Activated effector memory CD4-positive, alpha-beta T cell treated with Interleukin-2 at 50 U/mL for 16 hours (primary cell): ENCODE data around the gene AQR.
"Not testable (repeated sequence)": the region's sequence is repeated elsewhere in the genome, so short reads cannot be mapped to it uniquely, and the experiment has no call there.

ENCODE experiments used
- DNase-seq: peaks from one replicate; pipeline ENCODE4 v3.0.0-alpha.2; 2020

Gene AQR

DNA sequence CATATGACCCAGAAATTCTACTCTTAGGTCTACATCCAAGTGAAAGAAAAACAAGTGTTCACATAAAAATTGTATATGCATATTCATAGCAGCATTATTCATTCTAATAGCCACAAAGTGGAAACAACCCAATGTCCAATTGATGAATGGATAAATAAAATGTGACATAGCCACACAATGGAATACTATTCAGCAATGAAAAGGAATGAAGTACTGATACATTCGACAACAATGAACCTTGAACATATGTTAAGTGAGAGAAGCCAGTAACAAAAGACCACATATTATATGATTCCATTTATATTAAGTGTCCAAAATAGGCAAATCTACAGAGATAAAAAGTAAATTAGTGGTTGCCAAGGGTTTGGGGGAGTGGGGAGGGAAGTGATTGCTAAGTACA, 104.0 kb downstream of the AQR start:
- DNase-seq: no peak

DNA sequence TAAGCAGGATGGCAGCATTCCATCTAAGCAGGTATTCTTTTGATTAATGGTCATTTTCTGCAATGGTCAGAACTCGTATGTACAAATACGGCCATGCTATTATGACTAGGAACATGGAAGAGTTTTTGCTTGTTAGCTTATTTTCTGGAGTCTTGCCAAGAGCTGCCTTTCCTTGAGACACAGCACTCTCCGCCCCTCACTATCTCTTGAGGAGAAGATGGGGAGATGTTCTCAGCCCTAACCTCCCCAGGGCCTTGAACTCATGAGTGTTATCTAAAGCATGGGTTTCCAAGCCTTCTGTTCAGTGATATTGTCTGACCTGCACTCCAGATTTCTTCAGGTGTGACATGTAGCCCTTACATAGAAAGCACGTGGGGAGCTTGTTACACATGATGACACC, 108.3 kb downstream of the AQR start:
- DNase-seq: no peak

DNA sequence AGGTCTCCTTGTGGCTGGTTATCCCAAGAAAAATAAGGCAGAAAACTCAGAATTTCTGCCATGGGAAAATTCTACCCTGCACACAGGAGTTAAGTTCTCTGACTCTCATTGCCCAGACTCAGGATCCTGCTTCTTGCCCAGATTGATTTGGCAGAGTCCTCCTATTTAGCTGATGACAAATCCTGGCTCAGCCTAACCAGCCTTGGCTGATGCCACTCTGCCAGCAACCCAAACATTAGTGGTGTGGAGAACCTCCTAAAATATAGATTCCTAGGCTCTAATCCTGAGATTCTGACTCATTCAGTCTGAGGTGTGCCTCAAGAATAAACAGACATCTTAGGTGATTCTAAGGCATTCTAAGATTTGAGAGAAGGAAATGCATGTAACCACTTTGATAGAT, 113.6 kb downstream of the AQR start:
- DNase-seq: no peak

DNA sequence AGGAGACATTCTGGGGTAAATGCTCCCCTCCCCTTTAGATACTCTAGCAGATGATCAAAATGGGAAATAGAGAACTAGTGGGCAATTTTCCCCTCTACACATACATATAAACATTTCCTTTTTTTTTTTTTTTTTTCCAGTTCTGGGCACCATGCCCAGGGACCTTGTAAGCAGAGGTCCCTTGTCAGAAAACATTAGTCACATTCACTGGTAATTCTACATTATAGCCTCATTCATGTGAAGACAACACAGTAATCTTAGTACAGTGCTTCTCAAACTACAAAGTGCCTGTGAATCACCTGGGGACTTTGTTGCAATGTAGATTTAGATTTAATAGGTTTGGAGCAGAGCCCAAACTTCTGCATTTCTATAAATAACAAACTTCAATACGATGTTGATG, 114.1 kb downstream of the AQR start:
- DNase-seq: no peak

DNA sequence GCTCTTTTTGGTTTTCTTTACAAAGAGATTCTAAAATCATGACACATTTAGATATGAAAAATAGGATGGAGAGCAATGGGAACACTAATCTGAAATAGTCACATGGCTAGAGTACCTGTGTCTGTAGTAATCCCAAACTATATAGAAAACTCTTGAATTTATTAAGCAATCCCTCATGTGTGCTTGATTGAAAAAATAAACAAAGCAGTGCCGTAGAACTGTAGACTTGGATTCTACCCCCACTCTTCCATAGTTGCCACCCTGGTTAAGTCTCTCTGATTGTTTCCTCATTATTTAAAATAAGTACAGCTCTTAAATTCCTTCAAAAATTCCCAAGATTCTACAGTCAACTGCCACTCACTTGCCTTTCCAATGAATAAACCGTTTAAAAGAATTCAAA, 115.3 kb downstream of the AQR start:
- DNase-seq: no peak

DNA sequence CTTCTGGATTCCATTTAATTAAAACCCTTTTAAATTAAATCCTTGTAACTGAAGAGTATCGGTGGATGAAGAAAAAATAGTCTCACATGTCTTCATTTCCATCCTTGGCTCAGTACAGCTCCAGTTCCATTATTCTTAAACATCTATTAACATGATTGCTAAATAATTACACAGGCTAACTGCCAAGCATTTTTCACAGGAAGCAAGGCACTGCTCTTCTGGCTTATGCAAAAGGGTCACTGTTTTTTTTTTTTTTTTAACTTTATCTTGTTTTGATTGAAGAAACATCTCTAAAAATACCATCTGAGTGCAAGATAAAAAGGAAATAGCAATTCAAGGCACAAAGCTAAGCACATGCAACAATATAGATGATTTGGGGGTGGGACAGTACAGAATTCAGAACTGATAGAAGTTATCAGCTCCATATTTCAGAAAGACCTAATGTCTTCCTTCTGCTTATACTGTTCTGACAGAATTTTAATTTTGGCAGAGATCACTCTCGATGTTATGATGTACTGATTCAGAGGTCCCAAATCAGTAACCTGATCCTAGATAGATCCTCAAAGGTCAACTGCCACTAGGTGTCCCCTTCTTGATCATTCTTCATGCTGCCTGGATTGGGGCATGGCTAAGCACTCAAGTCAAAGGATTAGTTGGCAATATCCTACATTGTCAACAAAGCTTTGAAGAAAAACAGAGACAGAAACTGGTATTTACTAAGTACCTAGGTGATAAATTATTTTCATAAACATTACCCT, 116.4 kb downstream of the AQR start:
- DNase-seq: no peak

DNA sequence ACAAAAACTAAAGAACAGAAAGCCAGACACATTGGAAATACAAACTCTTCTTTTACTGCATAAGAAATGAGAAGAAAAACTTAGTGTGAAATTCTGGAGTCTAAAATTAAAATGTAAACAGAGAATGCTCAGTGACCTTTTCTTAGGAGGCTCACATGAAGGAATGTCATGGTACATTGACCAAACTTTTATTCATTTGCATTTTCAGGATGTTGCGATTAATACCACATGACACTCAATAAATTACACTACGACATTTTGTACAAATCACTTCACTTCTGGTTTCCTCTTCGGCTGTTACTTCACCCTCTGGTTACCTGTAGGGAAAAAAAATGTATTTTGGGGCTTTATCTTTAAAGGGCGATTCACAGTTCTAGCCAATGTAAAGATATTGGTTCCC, 117.8 kb downstream of the AQR start:
- DNase-seq: no peak

DNA sequence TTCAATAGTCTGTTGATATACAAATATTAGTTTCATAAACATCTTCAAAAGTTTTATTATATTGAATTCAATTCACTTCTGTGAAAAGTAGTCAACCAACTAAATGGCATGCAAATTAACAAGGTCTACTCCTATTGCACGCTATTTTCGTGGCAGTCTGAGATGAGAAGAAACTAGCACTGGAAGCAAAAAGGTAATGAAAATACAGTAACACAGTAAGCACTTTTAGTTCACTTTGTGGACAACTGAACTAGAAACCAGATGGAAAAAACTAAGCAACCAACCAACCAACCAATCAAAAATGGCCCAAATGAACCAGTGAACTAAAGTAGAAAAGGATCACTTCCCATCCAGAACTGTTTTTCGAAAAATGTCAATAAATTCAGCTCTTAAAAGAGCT, 118.5 kb downstream of the AQR start:
- DNase-seq: no peak

DNA sequence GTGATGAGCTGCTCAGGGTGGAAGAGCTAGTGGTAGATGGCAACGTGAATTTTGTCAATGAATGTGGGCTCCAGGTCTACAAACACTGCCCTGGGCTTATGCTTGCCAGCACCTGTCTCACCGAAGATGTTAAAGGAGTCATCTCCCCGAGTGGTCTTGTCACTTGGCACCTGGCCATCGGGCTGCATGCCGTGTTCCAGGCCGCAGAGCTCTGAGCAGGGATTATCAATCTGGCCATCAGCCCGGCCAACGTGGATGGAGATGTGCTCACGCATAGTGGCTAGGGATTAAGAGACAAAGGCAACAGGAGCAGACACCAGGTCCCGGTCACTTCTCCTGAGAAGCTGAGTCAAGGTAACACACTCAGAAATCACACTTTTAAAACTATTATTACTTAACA, 119.4 kb downstream of the AQR start:
- DNase-seq: no peak

DNA sequence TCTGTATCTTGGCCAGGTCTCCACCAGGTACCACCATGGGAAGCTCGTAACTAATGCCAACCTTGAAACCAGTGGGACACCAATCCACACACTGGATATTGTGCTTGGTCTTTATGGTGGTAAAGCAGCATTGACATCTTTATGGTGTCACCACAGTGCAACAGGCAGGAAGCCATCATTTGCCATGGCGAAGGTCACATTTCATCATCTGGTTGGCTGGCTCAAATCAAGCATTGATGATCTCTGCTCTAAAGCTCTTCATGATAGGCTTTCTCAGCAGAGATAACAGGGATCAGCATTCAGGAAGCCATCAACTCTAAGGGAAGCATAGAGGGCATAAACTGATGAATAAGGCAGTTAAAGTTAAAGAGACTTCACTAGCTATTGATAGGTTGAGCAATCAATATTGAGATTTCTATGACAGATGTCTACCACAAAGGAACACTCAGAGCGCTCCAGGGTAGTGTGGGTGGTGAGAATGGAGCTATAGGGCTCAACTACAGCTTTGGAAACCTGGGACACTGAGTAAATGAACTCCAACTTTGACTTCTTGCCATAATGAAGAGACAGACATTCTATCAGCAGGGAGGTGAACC, 120.1 kb downstream of the AQR start:
- DNase-seq: no peak

DNA sequence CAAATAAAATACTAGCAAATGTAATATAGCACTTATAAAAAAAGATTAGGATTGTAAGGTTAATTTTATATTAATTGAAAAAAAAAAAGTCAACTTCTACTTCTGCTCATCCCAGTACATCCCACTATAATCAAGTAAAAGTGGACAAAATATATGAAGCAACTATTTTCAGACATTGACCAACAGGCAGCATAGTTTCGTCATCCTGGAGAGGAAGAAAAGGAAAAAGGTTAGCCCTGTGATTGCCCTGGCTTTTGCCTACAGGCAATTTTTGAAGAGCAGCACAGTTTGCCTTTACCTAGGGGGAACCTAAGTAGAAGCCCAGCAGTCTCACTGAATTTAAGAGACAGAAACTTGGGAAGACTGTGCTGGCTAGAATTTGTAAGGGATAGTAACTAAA, 121.9 kb downstream of the AQR start:
- DNase-seq: no peak

DNA sequence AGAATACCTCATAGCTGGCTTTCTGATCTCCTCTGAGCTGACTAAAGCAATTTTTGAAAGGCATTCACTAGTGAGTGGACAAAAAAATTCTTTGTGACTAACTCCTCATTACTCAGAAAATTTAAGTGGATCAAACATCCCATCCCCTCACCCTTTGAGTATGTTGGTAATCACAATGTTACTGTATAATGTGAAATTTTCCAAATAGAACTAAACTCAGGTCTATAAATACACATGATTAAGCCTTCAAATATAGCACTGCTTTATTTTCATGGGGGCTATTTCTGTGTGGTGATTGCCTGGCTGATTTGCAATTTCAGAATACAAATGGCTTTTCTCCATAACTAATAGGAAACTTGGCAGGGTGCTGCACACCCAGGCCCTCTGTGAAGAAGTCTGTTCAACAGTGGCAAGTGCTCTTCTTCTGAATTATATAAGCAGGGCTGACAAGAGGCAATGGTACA, 128.2 kb downstream of the AQR start:
- DNase-seq: no peak

DNA sequence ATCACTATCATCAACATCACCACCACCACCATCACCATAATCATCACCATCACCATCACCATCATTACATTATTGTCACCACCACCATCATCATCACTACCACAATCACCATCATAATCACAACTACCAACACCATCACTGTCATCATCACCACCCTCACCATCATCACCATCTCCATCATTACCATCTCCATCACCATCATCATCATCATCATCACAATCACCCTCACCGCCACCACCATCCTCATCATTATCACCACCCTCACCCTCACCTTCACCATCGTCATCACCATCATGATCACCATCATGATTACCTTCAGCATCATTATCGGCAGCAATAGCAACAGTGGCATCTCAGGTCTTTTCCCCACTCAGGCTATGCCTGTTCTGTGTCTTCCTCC, 131.3 kb downstream of the AQR start:
- DNase-seq: no peak

DNA sequence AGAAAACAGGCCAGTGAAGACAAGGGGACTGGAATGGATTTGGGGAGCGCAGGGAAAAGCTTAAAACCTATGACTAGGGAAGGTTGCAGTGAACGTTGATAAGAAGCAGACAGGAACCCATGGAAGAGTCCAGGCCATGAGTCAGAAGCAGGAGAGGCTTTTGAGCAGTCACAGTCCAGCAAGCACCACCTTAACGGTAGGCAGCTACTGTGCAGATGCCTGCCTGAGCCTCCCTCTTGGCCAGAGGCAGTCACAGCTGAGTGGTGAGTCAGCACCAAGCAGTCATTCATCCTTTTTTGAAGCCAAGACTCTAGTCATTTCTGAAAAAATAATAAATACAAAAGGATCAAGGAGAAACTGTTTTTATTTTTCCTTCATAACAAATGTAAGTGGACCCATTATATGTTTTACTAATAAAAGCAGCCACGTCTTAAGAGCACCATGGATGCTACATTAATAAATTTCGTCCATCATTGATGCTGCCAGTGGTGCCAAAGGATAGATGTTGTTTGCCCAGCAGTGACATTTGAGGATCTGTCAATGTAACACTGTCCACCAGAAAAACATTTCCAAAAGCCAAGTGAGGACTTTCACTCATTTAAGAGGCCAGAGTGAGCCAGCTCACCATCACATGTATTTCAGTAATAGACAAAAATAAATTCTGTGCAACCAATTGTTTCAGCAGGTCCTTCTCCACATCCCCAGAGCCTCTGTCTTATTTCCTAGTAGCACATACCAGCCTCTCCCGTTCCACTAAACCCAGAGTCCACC, 132.1 kb downstream of the AQR start:
- no peak for DNase-seq

DNA sequence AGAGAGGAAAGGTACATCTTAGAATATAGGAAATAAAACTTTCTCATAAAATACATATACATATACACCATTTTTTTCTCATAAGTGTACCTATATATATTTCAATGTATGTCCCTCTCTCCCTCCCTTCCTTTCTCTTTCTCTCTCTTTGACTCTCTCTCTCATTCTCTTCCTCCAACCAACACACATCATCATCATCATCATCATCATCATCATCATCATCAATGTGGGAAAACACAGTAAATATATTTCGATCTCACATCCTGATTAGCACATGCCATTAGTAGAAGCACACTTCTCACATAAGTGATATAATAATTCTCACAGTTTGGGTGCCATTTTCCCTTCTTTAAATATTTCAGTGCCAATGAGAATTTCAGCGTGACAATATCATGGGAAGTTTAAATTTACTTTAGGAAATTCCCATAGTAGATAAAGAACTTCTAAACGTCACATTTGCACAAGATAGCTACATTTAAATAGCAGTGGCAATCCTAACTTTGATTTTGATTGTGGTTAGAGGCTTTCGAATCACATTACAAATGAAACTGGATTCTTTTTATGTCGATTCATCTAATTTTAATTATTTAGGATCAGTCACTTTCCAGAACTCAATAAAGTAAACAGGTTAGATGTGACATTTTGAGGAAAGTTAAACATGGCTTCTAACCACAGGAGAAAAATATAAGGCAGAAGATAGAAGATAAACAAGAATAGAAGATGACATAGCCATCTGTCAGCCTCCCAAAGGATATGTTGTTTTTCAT, 141.2 kb downstream of the AQR start:
- no peak for DNase-seq

DNA sequence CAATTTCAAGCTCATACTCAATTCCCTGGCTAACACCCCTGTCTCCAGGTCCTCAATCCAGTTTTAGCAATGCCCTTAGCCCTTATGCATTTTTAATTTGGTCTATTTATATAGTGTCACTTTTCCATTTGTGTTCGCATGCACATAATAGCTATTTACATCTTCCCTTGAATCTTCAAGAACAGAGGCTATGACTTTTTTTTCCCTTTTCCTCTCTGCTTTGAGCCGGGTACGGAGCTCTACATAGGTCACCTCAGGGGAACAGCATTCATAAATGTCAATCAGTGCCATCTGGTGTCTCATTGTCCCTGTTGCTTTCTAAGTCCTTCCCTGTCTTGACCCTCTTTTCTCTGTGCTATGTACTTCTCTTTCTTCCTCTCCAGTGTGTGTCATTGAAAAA, 147.7 kb downstream of the AQR start:
- DNase-seq: no peak

DNA sequence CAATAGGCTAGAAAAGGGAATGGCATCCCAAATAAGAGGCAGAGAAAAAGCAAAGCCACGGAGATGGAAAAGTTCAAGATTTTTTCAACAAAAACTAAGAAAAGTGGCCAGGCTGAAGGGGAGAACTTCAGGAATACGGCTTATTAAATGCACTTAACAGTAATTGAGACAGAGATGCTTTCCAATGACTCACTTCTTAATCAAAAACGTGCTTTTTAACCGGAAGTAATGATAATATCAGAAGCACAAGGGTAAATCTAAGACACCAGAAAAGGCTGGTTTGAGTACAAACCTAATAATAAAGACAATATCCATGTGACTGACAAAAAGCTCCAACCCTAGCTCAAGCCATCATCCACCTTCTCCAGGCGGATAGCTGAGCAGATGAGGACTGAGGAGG, 149.4 kb downstream of the AQR start:
- no peak for DNase-seq

DNA sequence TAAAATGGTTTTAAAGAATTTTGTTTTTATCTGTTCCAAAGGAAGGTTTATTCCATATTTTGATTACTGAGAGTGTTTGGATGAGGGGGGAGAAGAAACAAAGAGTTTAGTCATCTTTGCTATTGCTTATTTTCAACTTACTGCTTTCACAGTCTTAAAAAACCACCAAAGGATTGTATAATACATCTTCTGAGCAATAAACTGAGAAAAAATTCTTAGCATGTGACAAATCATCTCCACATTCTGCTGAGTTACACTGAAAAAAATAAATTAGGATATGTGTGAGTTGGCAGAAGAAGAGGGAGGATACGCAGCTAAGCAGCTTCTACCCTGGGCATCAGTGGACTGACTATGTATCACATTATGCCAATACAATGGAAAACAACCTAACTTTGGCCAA, 151.0 kb downstream of the AQR start:
- no peak for DNase-seq

DNA sequence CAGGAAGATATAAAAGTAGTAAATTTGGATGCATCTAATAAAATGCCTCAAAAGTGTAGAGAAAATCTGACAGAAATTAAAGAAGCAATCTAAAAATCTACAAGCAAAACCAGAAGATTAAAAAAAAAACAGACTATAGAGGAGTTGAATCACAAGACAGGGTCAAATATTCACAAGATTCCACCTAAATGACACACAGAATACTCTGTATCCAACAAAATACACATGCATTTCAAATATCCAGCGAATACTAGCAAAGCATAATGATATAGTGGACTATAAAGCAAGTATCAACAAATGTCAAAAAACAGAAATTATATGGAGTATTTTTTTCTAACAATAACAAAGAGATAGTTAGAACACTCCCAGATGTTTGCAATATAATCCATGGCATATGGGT, 153.7 kb downstream of the AQR start:
- DNase-seq: no peak

DNA sequence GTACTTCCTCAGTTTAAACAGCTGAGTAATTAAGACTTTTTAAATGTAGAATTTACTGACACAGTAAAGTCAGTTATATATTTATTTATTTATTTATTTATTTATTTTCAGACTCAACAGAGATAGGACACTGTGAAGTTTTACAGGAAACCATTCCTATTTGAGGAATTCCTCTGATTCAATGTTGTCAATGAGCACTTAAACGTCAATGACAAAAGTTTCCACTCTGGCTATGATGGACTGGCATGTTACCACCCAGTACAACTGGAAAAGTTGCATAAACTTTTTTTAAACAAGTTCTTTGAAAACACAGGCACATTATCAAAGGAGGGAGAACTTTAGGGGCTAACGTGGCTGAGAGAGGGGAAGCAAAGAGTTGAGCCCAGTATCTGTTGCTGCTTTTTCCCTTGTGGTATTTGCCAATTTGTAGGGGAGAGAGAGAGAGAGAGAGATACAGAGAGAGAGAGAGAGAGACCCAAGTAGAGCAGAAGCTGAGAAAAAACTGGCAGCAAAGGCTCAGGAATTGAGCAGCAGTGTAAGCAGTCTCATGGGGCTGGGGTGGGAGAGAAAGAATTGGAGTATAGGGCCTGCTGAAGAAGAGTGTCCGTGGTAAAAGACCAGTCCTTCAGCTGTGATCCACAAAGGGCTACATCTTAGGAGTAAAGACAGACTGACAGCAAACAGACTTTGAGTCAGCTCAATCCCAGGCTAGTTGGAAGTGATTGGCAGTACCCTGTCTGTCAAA, 155.9 kb downstream of the AQR start:
- DNase-seq: no peak

DNA sequence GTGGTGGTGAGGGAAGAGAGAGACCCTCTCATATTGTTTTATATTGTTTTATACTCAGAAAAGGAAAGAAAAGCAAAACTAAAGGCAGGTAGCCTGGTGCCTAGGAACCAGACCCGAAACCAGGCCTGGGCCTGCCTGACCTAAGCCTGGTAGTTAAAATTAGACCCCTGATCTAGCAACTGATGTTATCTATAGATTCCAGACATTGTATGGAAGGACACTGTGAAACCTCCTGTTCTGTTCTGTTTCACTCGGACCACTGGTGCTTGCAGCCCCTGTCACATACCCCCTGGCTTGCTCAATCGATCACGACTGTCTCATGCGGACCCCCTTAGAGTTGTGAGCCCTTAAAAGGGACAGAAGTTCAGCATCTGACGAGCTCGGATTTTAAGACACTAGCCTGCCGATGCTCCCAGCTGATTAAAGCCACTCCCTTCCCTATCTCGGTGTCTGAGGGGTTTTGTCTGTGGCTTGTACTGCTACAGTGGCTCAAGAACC, 156.6 kb downstream of the AQR start:
- not testable (repeated sequence) for DNase-seq

DNA sequence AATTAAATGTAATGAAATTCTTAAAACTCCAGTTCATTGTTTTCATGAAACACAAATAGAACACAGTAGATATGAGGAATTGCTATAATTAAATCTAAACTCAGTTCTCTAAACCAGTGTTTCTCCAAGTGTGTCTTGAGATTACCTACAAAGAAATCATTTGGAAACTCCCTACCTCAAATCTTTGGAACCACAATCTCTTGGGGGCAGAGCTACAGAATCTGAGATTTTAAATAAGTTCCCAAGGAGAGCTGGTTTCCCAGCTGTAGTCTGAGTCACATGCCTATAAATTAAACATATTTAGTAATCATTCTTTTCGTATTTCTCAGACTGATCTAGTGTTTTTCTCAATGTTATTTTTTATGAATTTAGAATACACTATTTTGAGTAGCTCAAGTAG, 157.2 kb downstream of the AQR start:
- no peak for DNase-seq
